Raji (cell line): Measurements from ENCODE around the gene PML.
A peak's percentile ranks its signal among the peaks of the same experiment; 100 is the strongest.

ENCODE experiments used
- POLR2A ChIP-seq: IDR thresholded peaks from 2 replicates; pipeline ENCODE4 v1.6.1; 2011; ENCODE audit warnings: low read depth, low read length, control low read depth; ENCODE audit not compliant: insufficient read depth

The PML gene

GRCh38 chr15:73994413-73994883 lies at the start of gene PML:
Gene PML, plus strand, starts transcription at chr15:73994716. Its CDS starts 97 bp downstream, at chr15:73994813.
- peak; percentile 84 for TF ChIP-seq POLR2A

- no peak for TF ChIP-seq POLR2A
Observed at GRCh38 chr15:73945130-73945508, 49.4 kb upstream of the PML start.

- no peak for TF ChIP-seq POLR2A
Observed at GRCh38 chr15:73946046-73946721, 48.3 kb upstream of the PML start.

- no peak for TF ChIP-seq POLR2A
Observed at GRCh38 chr15:73946795-73947370, 47.6 kb upstream of the PML start.

GRCh38 chr15:73947651-73948050 lies 46.9 kb upstream of the PML start:
- no peak for TF ChIP-seq POLR2A

GRCh38 chr15:73948396-73948795 lies 46.1 kb upstream of the PML start:
- TF ChIP-seq POLR2A = no peak

GRCh38 chr15:73948982-73949381 lies 45.5 kb upstream of the PML start:
- TF ChIP-seq POLR2A = no peak

GRCh38 chr15:73949496-73949895 lies 45.0 kb upstream of the PML start:
- no peak for TF ChIP-seq POLR2A

GRCh38 chr15:73950479-73950830 lies 44.1 kb upstream of the PML start:
- no peak for TF ChIP-seq POLR2A

- TF ChIP-seq POLR2A = no peak
Observed at GRCh38 chr15:73950831-73951561, 43.5 kb upstream of the PML start.

GRCh38 chr15:73951601-73952000 lies 42.9 kb upstream of the PML start:
- no peak for TF ChIP-seq POLR2A

GRCh38 chr15:73952171-73952912 lies 42.2 kb upstream of the PML start:
- TF ChIP-seq POLR2A = no peak

GRCh38 chr15:73952913-73953750 lies 41.4 kb upstream of the PML start:
- no peak for TF ChIP-seq POLR2A

GRCh38 chr15:73954188-73955145 lies 40.0 kb upstream of the PML start:
- TF ChIP-seq POLR2A = no peak

GRCh38 chr15:73955326-73955725 lies 39.2 kb upstream of the PML start:
- no peak for TF ChIP-seq POLR2A
